BE2C (cell line): Measurements from ENCODE around the gene TFB2M.

ENCODE experiments used
- DNase-seq: peaks from one replicate; pipeline ENCODE4 v3.0.0-alpha.2; 2020
- H3K27me3 ChIP-seq: fragments of 250-450 bp; sonication (Bioruptor Pico); 2 replicates; pipeline ENCODE4 v1.5.1; 2020; ENCODE audit warnings: mild to moderate bottlenecking
- H3K36me3 ChIP-seq: fragments of 250-450 bp; sonication (Bioruptor Pico); 2 replicates; pipeline ENCODE4 v1.5.1; 2020; ENCODE audit warnings: mild to moderate bottlenecking
- H3K4me1 ChIP-seq: fragments of 250-450 bp; sonication (Bioruptor Pico); 2 replicates; pipeline ENCODE4 v1.5.1; 2020
- H3K4me3 ChIP-seq: 2 replicates; pipeline ENCODE4 v1.5.1; 2011; ENCODE audit warnings: low read depth, low read length
- H3K9me3 ChIP-seq: fragments of 250-450 bp; sonication (Bioruptor Pico); 2 replicates; pipeline ENCODE4 v1.5.1; 2020
- CTCF ChIP-seq: IDR thresholded peaks from 2 replicates; pipeline ENCODE4 v1.5.1; 2012; ENCODE audit warnings: mild to moderate bottlenecking, low read depth, low read length

TFB2M gene

GRCh38 chr1:246602194-246602593 is 36.1 kb upstream of the TFB2M start:
- peak; percentile 27 for DNase-seq
- H3K4me3 ChIP-seq = no peak overlapping the region
- TF ChIP-seq CTCF = no peak
- H3K36me3 ChIP-seq = no peaks in the 10 kb centered on the region
- H3K27me3 ChIP-seq = no peaks in the 10 kb centered on the region
- H3K4me1 ChIP-seq = no peaks in the 10 kb centered on the region; the same call in 1 of the 2 replicates
- H3K9me3 ChIP-seq = no peaks in the 10 kb centered on the region

- H3K27me3 ChIP-seq = no peaks in the 10 kb centered on the region
- no peak overlapping the region for H3K4me3 ChIP-seq
- H3K36me3 ChIP-seq = no peaks in the 10 kb centered on the region
- TF ChIP-seq CTCF = no peak
- no peak for DNase-seq
- H3K4me1 ChIP-seq = no peaks in the 10 kb centered on the region; the same call in 1 of the 2 replicates
- H3K9me3 ChIP-seq = no peaks in the 10 kb centered on the region
Measured at GRCh38 chr1:246600579-246600978, 34.5 kb upstream of the TFB2M start.

GRCh38 chr1:246599315-246599714 is 33.3 kb upstream of the TFB2M start:
- no peak for TF ChIP-seq CTCF
- Histone ChIP-seq H3K27me3 (no peaks in the 10 kb centered on the region), H3K9me3 (no peaks in the 10 kb centered on the region), H3K4me3 (no peak overlapping the region), H3K4me1 (no peaks in the 10 kb centered on the region; the same call in 1 of the 2 replicates), H3K36me3 (no peaks in the 10 kb centered on the region)
- no peak for DNase-seq

- TF ChIP-seq CTCF = no peak
Measured at GRCh38 chr1:246597971-246598370, 31.9 kb upstream of the TFB2M start.

GRCh38 chr1:246597340-246597739 is 31.3 kb upstream of the TFB2M start:
- DNase-seq = no peak
- Histone ChIP-seq H3K4me1 (no peaks in the 10 kb centered on the region; the same call in 1 of the 2 replicates), H3K9me3 (no peaks in the 10 kb centered on the region), H3K4me3 (no peak overlapping the region), H3K27me3 (no peaks in the 10 kb centered on the region), H3K36me3 (peaks cover 6% of the 10 kb centered on the region; the same call in 1 of the 2 replicates)
- TF ChIP-seq CTCF = no peak

More at GRCh38 chr1:246597971-246598370, 31.9 kb upstream of the TFB2M start:
- Histone ChIP-seq H3K36me3 (peaks cover 5% of the 10 kb centered on the region; the same call in 1 of the 2 replicates), H3K27me3 (no peaks in the 10 kb centered on the region), H3K4me3 (no peak overlapping the region), H3K9me3 (no peaks in the 10 kb centered on the region), H3K4me1 (no peaks in the 10 kb centered on the region; the same call in 1 of the 2 replicates)
- no peak for DNase-seq

DNA sequence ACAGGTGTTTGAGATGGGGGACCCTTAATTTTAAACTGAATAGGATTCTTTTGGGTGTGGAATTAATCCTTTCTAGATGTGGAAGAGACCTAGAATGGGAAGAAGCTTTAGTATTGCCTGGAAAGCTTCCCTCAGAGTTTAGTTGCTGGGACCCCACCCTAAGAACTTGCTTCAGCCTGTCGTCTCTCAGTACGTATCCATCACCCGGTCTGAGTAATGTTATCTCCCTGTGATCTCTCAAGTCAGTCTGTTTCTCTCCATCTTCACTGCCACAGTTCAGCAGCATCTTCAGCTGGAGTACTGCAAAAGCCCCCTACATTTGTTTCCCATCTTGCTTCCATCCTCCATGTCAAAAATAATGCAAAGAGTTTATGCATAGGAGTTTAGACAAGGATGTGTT is 29.1 kb upstream of the TFB2M start:
- no peak for TF ChIP-seq CTCF
- H3K4me1 ChIP-seq = no peaks in the 10 kb centered on the region
- H3K27me3 ChIP-seq = no peaks in the 10 kb centered on the region
- no peak overlapping the region for H3K4me3 ChIP-seq
- no peak for DNase-seq
- no peaks in the 10 kb centered on the region for H3K9me3 ChIP-seq
- H3K36me3 ChIP-seq = peaks cover 14% of the 10 kb centered on the region
